ENCODE measurements around the gene TTC7B.

DNA sequence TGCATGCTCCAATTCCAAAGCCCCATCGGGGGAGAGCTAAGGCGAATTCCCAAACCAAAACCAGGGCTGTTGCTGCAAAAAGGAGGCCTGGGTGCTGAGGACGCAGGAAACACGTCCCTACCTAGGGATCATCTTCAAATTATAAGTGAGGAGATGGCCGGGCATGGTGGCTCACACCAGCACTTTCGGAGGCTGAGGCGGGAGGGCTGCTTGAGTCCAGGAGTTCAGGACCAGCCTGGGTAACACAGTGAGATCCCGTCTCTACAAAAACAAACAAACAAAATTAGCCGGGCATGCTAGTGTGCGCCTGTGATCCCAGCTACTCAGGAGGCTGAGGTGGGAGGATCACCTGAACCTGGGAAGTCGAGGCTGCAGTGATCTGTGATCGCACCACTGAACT, 276.2 kb downstream of the TTC7B start:
- TF ChIP-seq, protein P1, sequence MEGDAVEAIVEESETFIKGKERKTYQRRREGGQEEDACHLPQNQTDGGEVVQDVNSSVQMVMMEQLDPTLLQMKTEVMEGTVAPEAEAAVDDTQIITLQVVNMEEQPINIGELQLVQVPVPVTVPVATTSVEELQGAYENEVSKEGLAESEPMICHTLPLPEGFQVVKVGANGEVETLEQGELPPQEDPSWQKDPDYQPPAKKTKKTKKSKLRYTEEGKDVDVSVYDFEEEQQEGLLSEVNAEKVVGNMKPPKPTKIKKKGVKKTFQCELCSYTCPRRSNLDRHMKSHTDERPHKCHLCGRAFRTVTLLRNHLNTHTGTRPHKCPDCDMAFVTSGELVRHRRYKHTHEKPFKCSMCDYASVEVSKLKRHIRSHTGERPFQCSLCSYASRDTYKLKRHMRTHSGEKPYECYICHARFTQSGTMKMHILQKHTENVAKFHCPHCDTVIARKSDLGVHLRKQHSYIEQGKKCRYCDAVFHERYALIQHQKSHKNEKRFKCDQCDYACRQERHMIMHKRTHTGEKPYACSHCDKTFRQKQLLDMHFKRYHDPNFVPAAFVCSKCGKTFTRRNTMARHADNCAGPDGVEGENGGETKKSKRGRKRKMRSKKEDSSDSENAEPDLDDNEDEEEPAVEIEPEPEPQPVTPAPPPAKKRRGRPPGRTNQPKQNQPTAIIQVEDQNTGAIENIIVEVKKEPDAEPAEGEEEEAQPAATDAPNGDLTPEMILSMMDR (IDR thresholded peaks at IDR 0.05; ENCODE audit: borderline replicate concordance, extremely low read depth, low read length, poor library complexity, severe bottlenecking), result no peak
- no peak for TF ChIP-seq EZH2 (IDR thresholded peaks at IDR 0.05; ENCODE audit: borderline replicate concordance, low read depth, low read length, severe bottlenecking)
